ENCODE measurements around the gene IGF2R. TPM values are rescaled to one million over a fixed set of nuclear protein-coding genes. Genes with fewer than 3 reads are reported as not detected.

IGF2R gene
- total and polyA plus RNA-seq, 4 experiments from 2014 or later = 4.5 to 79.2 (median 48.1) TPM

DNA sequence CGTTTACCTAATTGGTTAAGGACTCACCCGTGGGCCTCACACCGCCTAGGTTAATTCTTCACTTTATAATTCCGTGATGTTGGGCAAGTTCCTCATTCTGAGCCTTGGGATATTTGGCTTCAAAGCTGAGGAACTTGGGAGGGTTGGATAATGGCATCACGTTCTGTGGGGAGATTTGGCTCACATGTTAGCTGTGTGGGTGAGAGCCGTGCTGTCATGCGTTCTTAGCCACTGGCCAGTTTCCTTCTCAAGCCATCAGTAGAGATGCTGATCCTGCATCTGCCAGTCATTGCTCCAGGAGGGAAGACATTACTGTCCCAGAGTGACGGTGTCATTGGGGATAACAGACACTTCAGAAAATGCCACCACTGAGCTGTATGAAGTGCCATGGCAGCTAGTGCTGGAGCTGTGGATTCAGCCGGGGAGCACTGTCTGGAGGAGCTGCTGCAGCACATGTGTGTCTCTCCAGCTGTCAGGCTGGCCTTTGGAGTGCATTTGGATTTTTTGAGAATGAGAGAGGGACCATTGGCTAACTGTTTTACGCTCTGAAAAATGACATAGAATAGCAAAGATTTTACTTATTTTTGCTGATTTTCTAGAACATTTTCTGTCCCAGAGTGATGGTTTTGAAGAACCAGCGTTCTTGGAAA is 16.5 kb downstream of the IGF2R start:
- Mint-ChIP-seq H3K9me3 (no peaks in the 10 kb centered on the region), H3K27ac (peak overlapping the region in 3 of 7 donors; percentile 17 to 75 (median 42)), H3K27me3 (no peaks in the 10 kb centered on the region), H3K4me1 (peaks cover 59 to 92% (median 81%) of the 10 kb centered on the region in 4 donors), H3K4me3 (no peak overlapping the region), H3K36me3 (no peaks in the 10 kb centered on the region)
- Histone ChIP-seq H3K4me3 (ENCODE audit: low read length in 2 of 2) (no peak overlapping the region), H3K27me3 (ENCODE audit: insufficient read depth, low read length) (no peaks in the 10 kb centered on the region), H3K9me3 (ENCODE audit: control insufficient read depth in 1 of 2, low read length in 2 of 2) (no peaks in the 10 kb centered on the region), H3K27ac (ENCODE audit: low read depth, low read length) (no peak overlapping the region), H3K4me1 (ENCODE audit: insufficient read depth, low read length) (peaks cover 83% of the 10 kb centered on the region), H3K36me3 (ENCODE audit: insufficient read depth, low read length) (no peaks in the 10 kb centered on the region)
- intact Hi-C loops (cut with micrococcal nuclease) = no loop called here
- DNase-seq = no peak
- POLR2A ChIA-PET (ENCODE audit: partially characterized antibody) = no interaction called here
- CTCF ChIA-PET (ENCODE audit: partially characterized antibody) = interaction anchor here (1.0 kb wide), 1 partner anchor 13 kb away, joined by 3 read pairs; no protein-coding TSS in a partner anchor

DNA sequence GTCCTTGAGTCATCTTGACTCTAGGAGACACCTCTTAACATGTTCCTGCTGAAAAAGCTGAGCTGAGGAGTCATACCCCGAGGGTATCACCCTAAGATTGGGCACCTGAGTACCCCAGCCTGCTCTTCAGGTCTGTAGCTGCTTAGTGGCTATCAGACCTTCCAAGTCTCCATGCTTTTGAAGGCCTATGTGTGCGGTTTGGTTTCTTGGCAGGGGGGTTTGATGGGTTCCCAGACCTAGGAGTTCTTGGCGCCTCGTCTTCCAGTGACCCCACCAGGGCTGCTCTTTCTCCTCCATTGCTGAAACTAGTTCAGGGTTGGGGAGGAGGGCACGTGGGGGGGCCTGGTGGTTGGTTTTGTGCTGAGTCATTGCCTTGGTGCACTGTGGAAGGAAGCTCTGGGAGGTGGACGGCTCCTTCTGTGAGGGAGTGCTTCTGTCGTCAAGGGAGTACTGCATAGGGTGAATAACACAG is 20.1 kb downstream of the IGF2R start:
- Histone ChIP-seq H3K36me3 (ENCODE audit: insufficient read depth, low read length) (no peaks in the 10 kb centered on the region), H3K27me3 (ENCODE audit: insufficient read depth, low read length) (no peaks in the 10 kb centered on the region), H3K9me3 (ENCODE audit: control insufficient read depth in 1 of 2, low read length in 2 of 2) (no peaks in the 10 kb centered on the region), H3K4me1 (ENCODE audit: insufficient read depth, low read length) (peaks cover 67% of the 10 kb centered on the region), H3K4me3 (ENCODE audit: low read length in 2 of 2) (no peak overlapping the region), H3K27ac (ENCODE audit: low read depth, low read length) (no peak overlapping the region)
- DNase-seq = no peak
- ChIA-PET POLR2A (ENCODE audit: partially characterized antibody) (interaction anchor here (1.2 to 1.4 kb wide), 2 partner anchors 9 to 27 kb away, joined by 4 read pairs; no protein-coding TSS in a partner anchor), CTCF (ENCODE audit: partially characterized antibody) (interaction anchor here (0.9 to 1.7 kb wide), 2 partner anchors 12 to 21 kb away, joined by 3 to 4 read pairs; no protein-coding TSS in a partner anchor)
- peaks cover 47 to 89% (median 71%) of the 10 kb centered on the region in 4 donors for H3K4me1 Mint-ChIP-seq
- H3K9me3 Mint-ChIP-seq = peaks cover 0 to 1% (median 0%) of the 10 kb centered on the region in 8 donors
- intact Hi-C loops (cut with micrococcal nuclease) = no loop called here
- H3K36me3 Mint-ChIP-seq = peaks cover 27 to 28% of the 10 kb centered on the region in 2 donors
- no peak overlapping the region for H3K27ac Mint-ChIP-seq
- H3K27me3 Mint-ChIP-seq = no peaks in the 10 kb centered on the region
- no peak overlapping the region for H3K4me3 Mint-ChIP-seq

DNA sequence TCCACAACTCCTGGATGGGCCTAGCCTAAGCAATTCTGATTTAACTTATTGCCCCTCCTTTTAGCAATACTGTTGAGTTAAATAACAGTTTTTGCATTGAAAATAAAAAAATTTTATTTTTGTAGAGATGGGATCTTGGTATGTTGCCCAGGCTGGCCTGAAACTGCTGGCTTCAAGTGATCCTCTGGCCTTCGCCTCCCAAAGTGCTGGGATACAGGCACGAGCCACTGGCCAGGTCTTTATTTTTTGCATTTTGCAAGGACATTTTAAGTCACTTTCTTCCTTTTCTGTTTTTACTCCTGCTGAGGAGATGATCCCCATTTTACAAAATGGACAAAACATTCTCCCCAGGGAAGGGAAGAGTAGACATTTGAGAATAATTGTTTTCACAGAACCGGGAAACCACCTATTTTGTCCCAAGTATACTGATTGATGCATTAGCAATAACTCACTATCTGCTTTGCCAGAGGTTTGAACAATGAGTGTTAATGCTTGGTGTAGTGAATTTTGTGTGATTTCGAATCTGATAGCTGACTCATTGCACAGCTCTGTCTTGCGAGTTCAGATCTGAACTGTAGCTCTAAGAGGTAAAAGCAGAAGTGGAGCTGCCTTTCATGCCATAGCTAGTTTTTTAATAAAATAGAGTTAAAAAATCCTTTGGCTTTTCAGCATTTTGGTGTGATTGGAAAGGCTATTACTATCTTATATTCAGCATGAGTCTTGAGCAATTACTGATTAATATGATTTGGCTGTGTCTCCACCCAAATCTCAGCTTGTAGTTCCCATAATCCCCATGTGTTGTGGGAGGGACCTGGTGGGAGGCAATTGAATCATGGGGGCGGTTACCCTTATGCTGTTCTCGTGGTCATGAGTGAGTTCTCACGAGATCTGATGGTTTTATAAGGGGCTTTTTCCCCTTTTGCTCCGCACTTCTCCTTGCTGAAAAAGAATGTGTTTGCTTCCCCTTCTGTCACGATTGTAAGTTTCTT is 20.9 kb downstream of the IGF2R start:
- Mint-ChIP-seq H3K36me3 (peaks cover 35% of the 10 kb centered on the region in 2 donors), H3K9me3 (peaks cover 0 to 9% (median 2%) of the 10 kb centered on the region in 8 donors), H3K4me3 (peak overlapping the region in 1 of 8 donors; percentile 20), H3K27ac (peak overlapping the region in 1 of 7 donors; percentile 25), H3K27me3 (no peaks in the 10 kb centered on the region), H3K4me1 (peaks cover 52 to 89% (median 72%) of the 10 kb centered on the region in 4 donors)
- Histone ChIP-seq H3K9me3 (ENCODE audit: control insufficient read depth in 1 of 2, low read length in 2 of 2) (no peaks in the 10 kb centered on the region), H3K27ac (ENCODE audit: low read depth, low read length) (no peak overlapping the region), H3K4me3 (ENCODE audit: low read length in 2 of 2) (no peak overlapping the region), H3K4me1 (ENCODE audit: insufficient read depth, low read length) (peaks cover 60% of the 10 kb centered on the region), H3K27me3 (ENCODE audit: insufficient read depth, low read length) (no peaks in the 10 kb centered on the region), H3K36me3 (ENCODE audit: insufficient read depth, low read length) (no peaks in the 10 kb centered on the region)
- intact Hi-C loops (cut with micrococcal nuclease) = no loop called here
- ChIA-PET CTCF (ENCODE audit: partially characterized antibody) (interaction anchor here (0.9 to 1.7 kb wide), 2 partner anchors 11 to 22 kb away, joined by 3 to 4 read pairs; no protein-coding TSS in a partner anchor), POLR2A (ENCODE audit: partially characterized antibody) (interaction anchor here (1.2 to 1.4 kb wide), 2 partner anchors 8 to 26 kb away, joined by 4 read pairs; no protein-coding TSS in a partner anchor)
- no peak for DNase-seq

DNA sequence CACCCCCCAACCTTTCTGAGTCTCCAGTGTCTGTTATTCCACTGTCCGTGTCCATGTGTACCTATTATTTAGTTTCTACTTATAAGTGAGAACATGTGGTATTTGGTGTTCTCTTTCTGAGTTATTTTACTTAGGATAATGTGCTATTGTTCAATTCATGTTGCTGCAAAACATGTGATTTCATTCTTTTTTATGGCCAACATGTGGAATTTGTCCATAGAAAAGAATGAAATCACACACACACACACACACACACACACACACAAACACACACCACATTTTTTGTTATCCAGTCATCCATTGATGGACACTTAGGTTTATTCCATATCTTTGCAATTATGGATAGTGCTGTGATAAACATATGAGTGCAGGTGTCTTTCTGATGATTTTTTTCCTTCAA is 23.5 kb downstream of the IGF2R start:
- Mint-ChIP-seq H3K27me3 (no peaks in the 10 kb centered on the region), H3K9me3 (peaks cover 0 to 16% (median 3%) of the 10 kb centered on the region in 8 donors), H3K4me1 (peaks cover 48 to 86% (median 67%) of the 10 kb centered on the region in 4 donors), H3K27ac (no peak overlapping the region), H3K36me3 (peaks cover 45 to 49% of the 10 kb centered on the region in 2 donors), H3K4me3 (peak overlapping the region in 1 of 8 donors; percentile 8)
- peaks cover 41% of the 10 kb centered on the region for H3K4me1 ChIP-seq (ENCODE audit: insufficient read depth, low read length)
- ChIA-PET CTCF (ENCODE audit: partially characterized antibody) (interaction anchor here (1.2 kb wide), 1 partner anchor 25 kb away, joined by 3 read pairs; no protein-coding TSS in a partner anchor), POLR2A (ENCODE audit: partially characterized antibody) (no interaction called here)
- intact Hi-C loops (cut with micrococcal nuclease) = no loop called here
- H3K9me3 ChIP-seq (ENCODE audit: control insufficient read depth in 1 of 2, low read length in 2 of 2) = no peaks in the 10 kb centered on the region
- no peaks in the 10 kb centered on the region for H3K27me3 ChIP-seq (ENCODE audit: insufficient read depth, low read length)
- no peak for DNase-seq
- H3K27ac ChIP-seq (ENCODE audit: low read depth, low read length) = no peak overlapping the region
- no peaks in the 10 kb centered on the region for H3K36me3 ChIP-seq (ENCODE audit: insufficient read depth, low read length)
- H3K4me3 ChIP-seq (ENCODE audit: low read length in 2 of 2) = no peak overlapping the region

DNA sequence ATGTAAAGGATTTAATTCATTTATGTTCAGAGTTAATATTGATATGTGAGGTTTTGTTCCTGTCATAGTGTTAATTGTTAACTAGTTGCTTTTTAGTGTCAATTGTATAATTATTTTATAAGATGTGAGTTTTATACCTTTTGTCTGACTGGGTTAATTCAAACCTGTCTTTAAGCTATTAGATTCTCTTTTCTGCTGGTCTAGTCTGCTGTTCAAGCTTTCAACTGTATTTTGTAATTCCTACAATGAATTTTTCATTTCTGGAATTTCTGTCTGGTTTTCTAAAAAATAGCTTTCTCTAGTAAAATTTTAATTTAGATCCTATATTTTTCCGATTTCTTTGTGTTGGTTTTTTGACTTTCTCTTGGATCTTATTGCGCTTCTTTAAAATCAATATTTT is 26.5 kb downstream of the IGF2R start:
- no peaks in the 10 kb centered on the region for H3K9me3 ChIP-seq (ENCODE audit: control insufficient read depth in 1 of 2, low read length in 2 of 2)
- Mint-ChIP-seq H3K9me3 (peaks cover 0 to 16% (median 3%) of the 10 kb centered on the region in 8 donors), H3K36me3 (peaks cover 63 to 69% of the 10 kb centered on the region in 2 donors), H3K27me3 (no peaks in the 10 kb centered on the region), H3K4me3 (no peak overlapping the region), H3K4me1 (peaks cover 56 to 86% (median 74%) of the 10 kb centered on the region in 4 donors), H3K27ac (no peak overlapping the region)
- no peak overlapping the region for H3K4me3 ChIP-seq (ENCODE audit: low read length in 2 of 2)
- CTCF ChIA-PET (ENCODE audit: partially characterized antibody) = interaction anchor here (1.0 kb wide), 1 partner anchor 524 kb away, joined by 3 read pairs; no protein-coding TSS in a partner anchor
- H3K27ac ChIP-seq (ENCODE audit: low read depth, low read length) = no peak overlapping the region
- POLR2A ChIA-PET (ENCODE audit: partially characterized antibody) = interaction anchor here (0.5 to 0.8 kb wide), 2 partner anchors 22 to 25 kb away, joined by 3 read pairs; no protein-coding TSS in a partner anchor
- intact Hi-C loops (cut with micrococcal nuclease) = no loop called here
- H3K36me3 ChIP-seq (ENCODE audit: insufficient read depth, low read length) = no peaks in the 10 kb centered on the region
- DNase-seq = no peak
- no peaks in the 10 kb centered on the region for H3K27me3 ChIP-seq (ENCODE audit: insufficient read depth, low read length)
- H3K4me1 ChIP-seq (ENCODE audit: insufficient read depth, low read length) = peaks cover 44% of the 10 kb centered on the region

DNA sequence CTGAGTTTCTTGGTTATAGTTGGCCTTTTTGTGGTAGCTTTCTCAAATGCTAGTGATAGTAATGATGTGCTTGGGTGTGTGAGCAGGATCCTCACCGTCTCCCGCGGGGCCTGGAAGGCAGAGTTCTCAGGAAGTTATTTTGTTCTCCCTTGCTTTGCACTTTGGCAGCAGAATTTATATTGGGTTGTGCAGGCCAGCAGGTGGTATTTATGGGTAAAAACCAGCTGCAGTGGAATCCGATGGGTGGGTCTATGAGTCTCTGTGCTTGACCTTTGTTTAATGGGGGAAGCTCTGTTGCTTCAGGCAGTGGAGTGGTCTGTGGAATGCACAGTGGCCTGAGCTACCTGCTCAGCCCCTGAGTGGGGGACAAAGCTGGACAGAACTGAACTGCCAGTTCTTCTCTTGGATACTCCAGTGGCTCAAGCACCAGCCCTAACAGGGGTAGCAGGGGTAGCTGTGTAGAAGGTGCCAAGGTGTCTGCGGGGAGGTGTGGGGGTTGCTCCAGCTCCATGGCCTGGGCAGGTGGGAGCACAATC is 27.3 kb downstream of the IGF2R start:
- Mint-ChIP-seq H3K27ac (no peak overlapping the region), H3K4me3 (no peak overlapping the region), H3K9me3 (peaks cover 0 to 16% (median 3%) of the 10 kb centered on the region in 8 donors), H3K36me3 (peaks cover 64 to 71% of the 10 kb centered on the region in 2 donors), H3K4me1 (peaks cover 55 to 85% (median 73%) of the 10 kb centered on the region in 4 donors), H3K27me3 (no peaks in the 10 kb centered on the region)
- no peak for DNase-seq
- ChIA-PET POLR2A (ENCODE audit: partially characterized antibody) (interaction anchor here (0.7 to 0.8 kb wide), 3 partner anchors 15 to 1867 kb away, joined by 3 read pairs; no protein-coding TSS in a partner anchor), CTCF (ENCODE audit: partially characterized antibody) (interaction anchor here (1.0 kb wide), 1 partner anchor 523 kb away, joined by 3 read pairs; no protein-coding TSS in a partner anchor)
- no peak overlapping the region for H3K4me3 ChIP-seq (ENCODE audit: low read length in 2 of 2)
- no peaks in the 10 kb centered on the region for H3K27me3 ChIP-seq (ENCODE audit: insufficient read depth, low read length)
- intact Hi-C loops (cut with micrococcal nuclease) = no loop called here
- H3K9me3 ChIP-seq (ENCODE audit: control insufficient read depth in 1 of 2, low read length in 2 of 2) = no peaks in the 10 kb centered on the region
- H3K4me1 ChIP-seq (ENCODE audit: insufficient read depth, low read length) = peaks cover 41% of the 10 kb centered on the region
- no peaks in the 10 kb centered on the region for H3K36me3 ChIP-seq (ENCODE audit: insufficient read depth, low read length)
- no peak overlapping the region for H3K27ac ChIP-seq (ENCODE audit: low read depth, low read length)

Data from CD4-positive, alpha-beta memory T cell (primary cell).